Measurements from ENCODE around the gene ALG2. TPM values are rescaled to one million over a fixed set of nuclear protein-coding genes. Genes with fewer than 3 reads are reported as not detected.

The ALG2 gene
- total and polyA plus RNA-seq, 2 of the 13 experiments (the other 11 are each of a cell fraction or from before 2014, with no cell fraction given) = 46.2 to 49.0 TPM

DNA sequence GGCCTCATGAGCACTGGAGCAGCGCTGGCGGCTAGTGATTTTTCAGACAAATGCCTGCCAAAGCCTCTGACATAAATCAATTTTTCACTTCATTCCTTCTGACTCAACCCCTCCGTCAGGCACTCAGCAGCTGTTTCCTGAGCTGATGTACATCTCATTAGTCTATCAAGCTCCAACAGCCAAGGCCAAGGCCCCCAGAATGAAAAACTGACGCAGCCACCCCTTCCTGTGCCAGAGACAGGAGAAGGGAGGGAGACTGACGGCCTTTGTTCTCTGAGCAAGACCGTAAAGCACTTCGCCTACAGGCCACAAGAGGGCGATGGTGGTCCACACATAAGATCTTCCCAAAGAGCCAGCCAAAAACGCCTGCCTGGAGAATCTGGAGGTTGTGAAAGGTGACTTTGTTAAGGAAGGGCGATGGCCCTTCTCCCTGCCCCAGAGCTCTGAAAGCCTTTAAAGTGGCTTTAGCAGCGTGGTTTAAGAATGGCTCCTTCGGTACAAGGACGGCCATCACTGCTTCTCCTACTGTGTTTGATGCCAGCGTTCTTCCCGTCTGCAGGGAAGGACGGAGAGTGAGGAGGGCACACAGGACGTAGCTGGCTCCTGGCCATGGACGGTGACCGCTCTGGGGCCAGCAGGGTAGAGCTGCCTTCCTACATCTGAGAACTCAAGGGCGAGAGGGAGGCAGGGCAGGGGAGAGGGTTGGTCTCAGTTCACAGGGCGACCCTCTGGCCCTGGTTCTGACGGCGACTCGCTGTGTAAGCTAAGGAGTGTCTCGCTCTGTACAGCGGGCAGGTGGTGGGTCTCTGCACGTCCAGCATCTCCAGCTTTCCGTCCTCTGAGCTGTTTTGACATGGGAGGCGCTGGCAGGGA is 37.0 kb downstream of the ALG2 start:
- intact Hi-C loops (cut with micrococcal nuclease; ENCODE audit: unreplicated experiment) = loop anchor here (1.0 to 10.0 kb wide), 4 partner anchors 21 to 826 kb away; no protein-coding TSS in a partner anchor
- Histone ChIP-seq H2AFZ (ENCODE audit: low read length) (peak overlapping the region; percentile 52), H3K4me1 (ENCODE audit: insufficient read depth, low read length) (peaks cover 11% of the 10 kb centered on the region), H3K36me3 (replicated peaks in 1 of 2; ENCODE audit: control insufficient read depth in 1 of 2, insufficient read depth in 2 of 2, low read length in 2 of 2) (no peaks in the 10 kb centered on the region), H3K4me2 (ENCODE audit: low read depth, low read length) (peak overlapping the region; percentile 98), H4K20me1 (ENCODE audit: insufficient read depth, low read length) (no peaks in the 10 kb centered on the region), H3K27me3 (ENCODE audit: control insufficient read depth in 1 of 2, insufficient read depth in 2 of 2, low read length in 2 of 2) (peaks cover 0 to 23% of the 10 kb centered on the region in 2 experiments; a peak in 2 of 5 replicates), H3K4me3 (replicated peaks in 1 of 3; ENCODE audit: insufficient read depth in 1 of 3, low read depth in 2 of 3, low read length in 3 of 3) (peak overlapping the region; percentile 21 to 74 (median 46); a peak in 5 of 6 replicates), H3K27ac (ENCODE audit: extremely low read length, insufficient read depth, low read length) (no peak overlapping the region), H3K9ac (ENCODE audit: insufficient read depth, low read depth, low read length) (peak overlapping the region; percentile 44; the same call in 1 of the 2 replicates), H3K79me2 (ENCODE audit: insufficient read depth, low read length) (no peaks in the 10 kb centered on the region), H3K9me3 (ENCODE audit: low read length) (no peaks in the 10 kb centered on the region)
- ChIA-PET POLR2A (interaction anchor here (1.6 to 1.9 kb wide), 2 partner anchors 11 to 37 kb away, joined by 4 to 6 read pairs; partner anchors contain the start of genes ALG2 and SEC61B), CTCF (ENCODE audit: low intra/inter-chr PET ratio, low total read pairs) (interaction anchor here (0.7 to 1.8 kb wide), 2 partner anchors 22 to 826 kb away, joined by 5 read pairs; no protein-coding TSS in a partner anchor)
- in situ Hi-C loops (cut with HindIII; ENCODE audit: extremely low pct_ligation_motif_present, low pct_unique_long_range_greater_than_20kb) = loop anchor here (10.0 to 25.0 kb wide), 2 partner anchors 620 to 828 kb away; no protein-coding TSS in a partner anchor
- BruUV-seq (replicated peaks) = no TSS peak
- DNase-seq (ENCODE audit: low spot score) (peak; percentile 80), ATAC-seq (peak; percentile 93), FAIRE-seq (peak; percentile 71)
- 16% methylated on average over 13 of the region's 29 CpGs for WGBS (ENCODE audit: low lambda C conversion rate)
- TF ChIP-seq ZNF891 (CRISPR knock-in tag; IDR thresholded peaks at IDR 0.05) (peak; percentile 67; the same call in 1 of the 2 replicates), ZNF564 (CRISPR knock-in tag; IDR thresholded peaks at IDR 0.05) (no peak), ZNF776 (CRISPR knock-in tag; IDR thresholded peaks at IDR 0.05) (no peak), KLF12 (CRISPR knock-in tag; IDR thresholded peaks at IDR 0.05; ENCODE audit: borderline replicate concordance) (no peak), SALL1 (CRISPR knock-in tag; IDR thresholded peaks at IDR 0.05) (peak; percentile 46), KLF16 (CRISPR knock-in tag; IDR thresholded peaks at IDR 0.05) (0 out of 4 replicates have a peak, but pooled peaks of 1 of the 2 experiments have one; percentile 20), ZNF724P (CRISPR knock-in tag; IDR thresholded peaks at IDR 0.05; ENCODE audit: borderline replicate concordance) (0 out of 2 replicates have a peak, but pooled peaks have one; percentile 42), HDAC2 (CRISPR knock-in tag; IDR thresholded peaks at IDR 0.05) (peak; percentile 20; the same call in 1 of the 2 replicates), BRCA1 (CRISPR knock-in tag; IDR thresholded peaks at IDR 0.05) (no peak), AGO1 (IDR thresholded peaks at IDR 0.05; ENCODE audit: low read depth, low read length, poor library complexity, severe bottlenecking) (no peak), FIP1L1 (IDR thresholded peaks at IDR 0.05; ENCODE audit: borderline replicate concordance, insufficient read depth, low read depth, low read length) (no peak), ZNF501 (CRISPR knock-in tag; IDR thresholded peaks at IDR 0.05) (peak; percentile 84), ZBTB38 (CRISPR knock-in tag; IDR thresholded peaks at IDR 0.05) (no peak), CBX5 (CRISPR knock-in tag; IDR thresholded peaks at IDR 0.05; ENCODE audit: borderline replicate concordance) (no peak; the same call in 1 of the 2 replicates), NFKBIZ (CRISPR knock-in tag; IDR thresholded peaks at IDR 0.05) (0 out of 2 replicates have a peak, but pooled peaks have one; percentile 21), ZNF883 (CRISPR knock-in tag; IDR thresholded peaks at IDR 0.05; ENCODE audit: not compliant biosample characterization) (peak; percentile 31)
- TF ChIP-seq, protein P1, sequence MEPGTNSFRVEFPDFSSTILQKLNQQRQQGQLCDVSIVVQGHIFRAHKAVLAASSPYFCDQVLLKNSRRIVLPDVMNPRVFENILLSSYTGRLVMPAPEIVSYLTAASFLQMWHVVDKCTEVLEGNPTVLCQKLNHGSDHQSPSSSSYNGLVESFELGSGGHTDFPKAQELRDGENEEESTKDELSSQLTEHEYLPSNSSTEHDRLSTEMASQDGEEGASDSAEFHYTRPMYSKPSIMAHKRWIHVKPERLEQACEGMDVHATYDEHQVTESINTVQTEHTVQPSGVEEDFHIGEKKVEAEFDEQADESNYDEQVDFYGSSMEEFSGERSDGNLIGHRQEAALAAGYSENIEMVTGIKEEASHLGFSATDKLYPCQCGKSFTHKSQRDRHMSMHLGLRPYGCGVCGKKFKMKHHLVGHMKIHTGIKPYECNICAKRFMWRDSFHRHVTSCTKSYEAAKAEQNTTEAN (CRISPR knock-in tag; conservative IDR thresholded peaks at IDR 0.05) = no peak
- TF ChIP-seq, protein P2, sequence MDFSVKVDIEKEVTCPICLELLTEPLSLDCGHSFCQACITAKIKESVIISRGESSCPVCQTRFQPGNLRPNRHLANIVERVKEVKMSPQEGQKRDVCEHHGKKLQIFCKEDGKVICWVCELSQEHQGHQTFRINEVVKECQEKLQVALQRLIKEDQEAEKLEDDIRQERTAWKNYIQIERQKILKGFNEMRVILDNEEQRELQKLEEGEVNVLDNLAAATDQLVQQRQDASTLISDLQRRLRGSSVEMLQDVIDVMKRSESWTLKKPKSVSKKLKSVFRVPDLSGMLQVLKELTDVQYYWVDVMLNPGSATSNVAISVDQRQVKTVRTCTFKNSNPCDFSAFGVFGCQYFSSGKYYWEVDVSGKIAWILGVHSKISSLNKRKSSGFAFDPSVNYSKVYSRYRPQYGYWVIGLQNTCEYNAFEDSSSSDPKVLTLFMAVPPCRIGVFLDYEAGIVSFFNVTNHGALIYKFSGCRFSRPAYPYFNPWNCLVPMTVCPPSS (IDR thresholded peaks at IDR 0.05) = no peak
- TF ChIP-seq, protein P3, sequence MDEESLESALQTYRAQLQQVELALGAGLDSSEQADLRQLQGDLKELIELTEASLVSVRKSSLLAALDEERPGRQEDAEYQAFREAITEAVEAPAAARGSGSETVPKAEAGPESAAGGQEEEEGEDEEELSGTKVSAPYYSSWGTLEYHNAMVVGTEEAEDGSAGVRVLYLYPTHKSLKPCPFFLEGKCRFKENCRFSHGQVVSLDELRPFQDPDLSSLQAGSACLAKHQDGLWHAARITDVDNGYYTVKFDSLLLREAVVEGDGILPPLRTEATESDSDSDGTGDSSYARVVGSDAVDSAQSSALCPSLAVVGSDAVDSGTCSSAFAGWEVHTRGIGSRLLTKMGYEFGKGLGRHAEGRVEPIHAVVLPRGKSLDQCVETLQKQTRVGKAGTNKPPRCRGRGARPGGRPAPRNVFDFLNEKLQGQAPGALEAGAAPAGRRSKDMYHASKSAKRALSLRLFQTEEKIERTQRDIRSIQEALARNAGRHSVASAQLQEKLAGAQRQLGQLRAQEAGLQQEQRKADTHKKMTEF (CRISPR knock-in tag; IDR thresholded peaks at IDR 0.05) = peak; percentile 59; the same call in 1 of the 2 replicates

Measured in HepG2 (cell line).